ENCODE results near the gene CCDC180.
"Not testable (repeated sequence)": the region's sequence is repeated elsewhere in the genome, so short reads cannot be mapped to it uniquely, and the experiment has no call there.

The CCDC180 gene

GRCh38 chr9:97307500-97308163 is at the start of gene CCDC180:
Gene CCDC180, plus strand, starts transcription at chr9:97307659. Its CDS starts 405 bp downstream, at chr9:97308064.
- H3K4me3 ChIP-seq (ENCODE audit: control insufficient read depth, low read depth, low read length) = peak within 1 kb of the TSS; percentile 6
- no peak for DNase-seq (ENCODE audit: low read depth)
- TF ChIP-seq, protein P1, sequence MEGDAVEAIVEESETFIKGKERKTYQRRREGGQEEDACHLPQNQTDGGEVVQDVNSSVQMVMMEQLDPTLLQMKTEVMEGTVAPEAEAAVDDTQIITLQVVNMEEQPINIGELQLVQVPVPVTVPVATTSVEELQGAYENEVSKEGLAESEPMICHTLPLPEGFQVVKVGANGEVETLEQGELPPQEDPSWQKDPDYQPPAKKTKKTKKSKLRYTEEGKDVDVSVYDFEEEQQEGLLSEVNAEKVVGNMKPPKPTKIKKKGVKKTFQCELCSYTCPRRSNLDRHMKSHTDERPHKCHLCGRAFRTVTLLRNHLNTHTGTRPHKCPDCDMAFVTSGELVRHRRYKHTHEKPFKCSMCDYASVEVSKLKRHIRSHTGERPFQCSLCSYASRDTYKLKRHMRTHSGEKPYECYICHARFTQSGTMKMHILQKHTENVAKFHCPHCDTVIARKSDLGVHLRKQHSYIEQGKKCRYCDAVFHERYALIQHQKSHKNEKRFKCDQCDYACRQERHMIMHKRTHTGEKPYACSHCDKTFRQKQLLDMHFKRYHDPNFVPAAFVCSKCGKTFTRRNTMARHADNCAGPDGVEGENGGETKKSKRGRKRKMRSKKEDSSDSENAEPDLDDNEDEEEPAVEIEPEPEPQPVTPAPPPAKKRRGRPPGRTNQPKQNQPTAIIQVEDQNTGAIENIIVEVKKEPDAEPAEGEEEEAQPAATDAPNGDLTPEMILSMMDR (IDR thresholded peaks at IDR 0.05; ENCODE audit: control insufficient read depth, insufficient read depth, low read depth, low read length, missing control alignments) = no peak

DNA sequence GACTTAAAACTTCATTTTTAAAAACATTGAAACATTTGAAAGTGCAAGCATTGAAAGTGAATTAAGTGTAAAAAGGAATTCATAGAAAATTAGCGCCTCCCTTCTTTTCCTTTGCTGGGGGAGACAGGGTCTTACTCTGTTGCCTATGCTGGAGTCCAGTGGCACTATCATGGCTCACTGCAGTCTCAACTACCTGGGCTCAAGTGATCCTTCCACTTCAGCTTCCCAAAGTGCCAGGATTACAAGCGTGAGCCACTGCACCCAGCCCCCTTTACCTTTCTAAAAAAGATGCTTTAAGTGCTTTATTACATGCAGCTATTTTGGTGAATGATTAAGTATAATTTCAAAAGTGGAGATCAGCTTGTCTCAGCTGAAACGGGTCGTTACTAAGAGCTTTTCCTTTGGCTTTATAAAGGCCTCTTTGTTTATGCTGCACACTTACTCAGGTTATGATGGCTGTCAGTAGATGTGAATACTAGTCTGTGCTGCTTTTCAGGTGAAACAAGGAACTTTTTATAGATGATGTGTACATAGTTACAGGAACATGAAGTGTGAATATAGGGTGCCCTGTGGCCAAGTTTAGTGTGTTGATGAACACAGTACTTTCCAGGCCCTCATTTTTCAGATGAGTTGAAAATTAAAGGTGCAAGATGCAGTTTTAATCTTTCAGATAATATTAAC is 47.5 kb upstream of the CCDC180 start:
- not testable (repeated sequence) for H3K4me3 ChIP-seq (ENCODE audit: control insufficient read depth, low read depth, low read length); DNase-seq (ENCODE audit: low read depth)

DNA sequence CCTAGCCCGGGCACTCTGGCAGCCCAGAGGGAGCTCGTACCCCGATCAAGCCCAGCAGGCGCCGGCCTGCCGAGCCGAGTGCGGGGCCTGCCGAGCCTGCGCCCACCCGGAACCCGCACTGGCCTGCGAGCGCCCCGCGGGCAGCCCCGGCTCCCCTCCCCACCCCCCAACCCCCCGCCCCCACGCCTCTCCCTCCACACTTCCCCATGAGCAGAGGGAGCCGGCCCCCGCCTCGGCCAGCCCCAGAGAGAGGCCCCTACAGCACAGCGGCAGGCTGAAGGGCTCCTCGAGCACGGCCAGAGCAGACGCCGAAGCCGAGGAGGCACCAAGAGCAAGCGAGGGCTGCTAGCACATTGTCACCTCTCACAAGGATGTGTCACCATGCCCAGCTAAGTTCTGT is 36.2 kb upstream of the CCDC180 start:
- H3K4me3 ChIP-seq (ENCODE audit: control insufficient read depth, low read depth, low read length) = no peak overlapping the region
- DNase-seq (ENCODE audit: low read depth) = no peak
- TF ChIP-seq, protein P1 (IDR thresholded peaks at IDR 0.05; ENCODE audit: control insufficient read depth, insufficient read depth, low read depth, low read length, missing control alignments) = no peak

- TF ChIP-seq, protein P1 (IDR thresholded peaks at IDR 0.05; ENCODE audit: control insufficient read depth, insufficient read depth, low read depth, low read length, missing control alignments) = no peak
- H3K4me3 ChIP-seq (ENCODE audit: control insufficient read depth, low read depth, low read length) = no peak overlapping the region
- no peak for DNase-seq (ENCODE audit: low read depth)
These were observed 35.4 kb upstream of the CCDC180 start for GRCh38 chr9:97272072-97272471.

DNA sequence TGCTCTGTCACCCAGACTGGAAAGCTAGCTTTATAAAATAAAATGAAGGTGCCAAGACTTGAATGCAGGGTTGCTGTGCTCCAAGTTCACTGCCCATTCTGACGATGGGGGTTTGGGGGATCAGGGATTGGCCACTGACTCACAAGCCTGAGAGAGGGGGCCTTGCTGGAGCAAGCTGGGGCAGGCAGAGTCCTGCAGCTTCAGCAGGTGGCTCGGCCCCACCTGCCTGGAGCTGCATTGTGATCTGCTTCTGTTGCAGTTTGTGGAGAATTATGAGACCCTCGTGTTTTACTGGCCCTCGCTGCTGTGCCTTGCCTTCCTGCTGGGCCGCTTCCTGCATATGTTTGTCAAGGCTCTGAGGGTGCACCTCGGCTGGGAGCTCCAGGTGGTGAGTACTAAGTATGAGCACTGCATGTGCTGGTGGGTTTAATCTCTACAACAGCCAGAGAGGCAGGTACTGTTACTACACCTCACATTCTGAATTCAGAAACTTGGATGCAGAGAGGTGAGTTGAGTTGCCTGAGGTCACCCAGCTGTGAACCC is 31.1 kb upstream of the CCDC180 start:
- no peak overlapping the region for H3K4me3 ChIP-seq (ENCODE audit: control insufficient read depth, low read depth, low read length)
- TF ChIP-seq, protein P1 (IDR thresholded peaks at IDR 0.05; ENCODE audit: control insufficient read depth, insufficient read depth, low read depth, low read length, missing control alignments) = no peak
- no peak for DNase-seq (ENCODE audit: low read depth)

GRCh38 chr9:97277953-97278352 is 29.5 kb upstream of the CCDC180 start:
- TF ChIP-seq, protein P1 (IDR thresholded peaks at IDR 0.05; ENCODE audit: control insufficient read depth, insufficient read depth, low read depth, low read length, missing control alignments) = no peak
- DNase-seq (ENCODE audit: low read depth) = no peak
- no peak overlapping the region for H3K4me3 ChIP-seq (ENCODE audit: control insufficient read depth, low read depth, low read length)

DNA sequence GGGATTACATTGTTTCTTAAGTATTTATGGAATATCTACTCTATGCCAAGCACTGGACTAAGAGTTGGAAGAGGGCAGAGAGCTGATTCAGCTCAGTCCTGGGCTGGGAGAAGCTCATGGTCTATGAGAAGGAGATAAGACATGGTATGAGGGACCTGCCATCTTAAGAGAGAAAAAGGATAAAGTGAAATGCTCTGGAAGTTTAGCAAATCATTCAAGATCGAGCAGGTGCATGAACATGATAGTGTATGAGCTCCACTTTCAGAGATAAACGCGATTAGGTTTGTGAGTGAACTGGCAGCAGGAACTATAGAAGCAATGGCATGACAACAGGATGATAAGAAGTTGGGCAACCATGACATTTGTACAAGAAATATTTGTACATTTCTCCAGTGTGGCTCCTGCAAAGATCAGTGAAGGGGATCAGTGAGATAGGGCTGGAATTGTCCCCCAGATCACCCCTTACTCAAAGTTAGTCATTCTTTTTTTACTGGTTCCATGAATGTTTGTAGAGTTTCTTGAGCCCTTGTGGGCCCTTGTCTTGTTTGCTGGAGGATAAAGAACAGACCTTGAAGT is 26.6 kb upstream of the CCDC180 start:
- H3K4me3 ChIP-seq (ENCODE audit: control insufficient read depth, low read depth, low read length) = no peak overlapping the region
- DNase-seq (ENCODE audit: low read depth) = no peak
- TF ChIP-seq, protein P1 (IDR thresholded peaks at IDR 0.05; ENCODE audit: control insufficient read depth, insufficient read depth, low read depth, low read length, missing control alignments) = no peak
